IgD-negative memory B cell (primary cell): ENCODE measurements around the gene MED12L. TPM values are rescaled to one million over a fixed set of nuclear protein-coding genes. Genes with fewer than 3 reads are reported as not detected.
A peak's percentile ranks its signal among the peaks of the same experiment; 100 is the strongest.

ENCODE experiments used
- H3K27ac Mint-ChIP-seq, 3 donors: one replicate each; pipeline ENCODE4 v1.8.0; 2020 to 2022; ENCODE audit warnings: mild to moderate bottlenecking in 3 of 3, mixed read lengths in 3 of 3, moderate library complexity in 1 of 3
- H3K27me3 Mint-ChIP-seq: one replicate; pipeline ENCODE4 v1.8.0; 2021; ENCODE audit warnings: mixed read lengths
- H3K36me3 Mint-ChIP-seq: one replicate; pipeline ENCODE4 v1.8.0; 2020; ENCODE audit warnings: mild to moderate bottlenecking, mixed read lengths
- H3K4me1 Mint-ChIP-seq, 3 donors: one replicate each; pipeline ENCODE4 v1.8.0; 2020 to 2022; ENCODE audit warnings: mixed read lengths in 3 of 3, mild to moderate bottlenecking in 1 of 3
- H3K4me3 Mint-ChIP-seq, 4 donors: one replicate each; pipeline ENCODE4 v1.8.0; 2020 to 2022; ENCODE audit warnings: mild to moderate bottlenecking in 4 of 4, mixed read lengths in 4 of 4, moderate library complexity in 3 of 4
- H3K9me3 Mint-ChIP-seq, 3 donors: one replicate each; pipeline ENCODE4 v1.8.0; 2020 to 2021; ENCODE audit warnings: mixed read lengths in 3 of 3, mild to moderate bottlenecking in 1 of 3
- polyA plus RNA-seq: library from polyadenylated mRNA; unstranded; fragments of 300-500 nt; fragmentation: Illumina TruSeq; gene quantifications from one replicate; pipeline ENCODE4 v1.2.3, GENCODE V29; 2021

Gene MED12L
- polyA plus RNA-seq, 1 donor from 2014 or later: 0.05 TPM

DNA sequence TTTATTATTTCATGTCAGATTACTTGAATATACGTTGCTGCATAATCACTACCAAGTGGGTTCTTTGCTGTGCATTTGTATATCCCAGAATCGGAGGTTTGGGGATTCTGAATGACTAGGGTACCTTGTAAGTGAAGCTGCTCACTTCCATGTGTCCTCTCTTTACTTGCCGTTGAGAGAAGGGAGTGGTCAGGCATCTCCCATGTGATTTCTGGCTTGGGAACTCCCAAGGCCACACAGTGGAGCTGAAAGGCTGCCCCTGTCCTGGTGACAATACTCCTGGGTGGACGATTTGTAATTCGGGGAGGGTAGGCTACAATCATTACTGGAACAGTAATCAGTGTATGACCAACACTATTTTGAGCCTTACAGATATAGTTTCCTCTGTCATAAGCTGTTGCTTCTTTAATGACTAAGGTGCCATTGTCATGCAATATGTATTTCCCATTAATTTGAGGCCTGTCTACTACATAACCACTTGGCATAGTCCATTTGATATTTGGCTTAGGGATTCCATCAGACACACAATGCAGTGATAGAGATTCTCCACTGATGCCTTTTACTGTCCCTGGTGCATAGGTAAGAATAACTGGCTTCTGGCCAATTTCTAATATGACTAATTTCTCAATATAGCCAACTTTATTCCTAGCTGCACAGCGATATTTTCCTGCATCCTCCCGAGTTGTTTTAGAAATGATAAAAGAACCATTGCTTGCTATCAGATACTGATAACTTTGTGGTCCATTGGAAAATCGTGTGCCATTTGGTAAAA lies 351.4 kb downstream of the MED12L start:
- H3K4me1 Mint-ChIP-seq: peaks cover 2 to 11% (median 7%) of the 10 kb centered on the region in 3 donors
- H3K36me3 Mint-ChIP-seq: no peaks in the 10 kb centered on the region
- H3K27me3 Mint-ChIP-seq: no peaks in the 10 kb centered on the region
- H3K9me3 Mint-ChIP-seq: no peaks in the 10 kb centered on the region
- H3K27ac Mint-ChIP-seq: no peak overlapping the region
- H3K4me3 Mint-ChIP-seq: peak overlapping the region in 1 of 4 donors; percentile 17

DNA sequence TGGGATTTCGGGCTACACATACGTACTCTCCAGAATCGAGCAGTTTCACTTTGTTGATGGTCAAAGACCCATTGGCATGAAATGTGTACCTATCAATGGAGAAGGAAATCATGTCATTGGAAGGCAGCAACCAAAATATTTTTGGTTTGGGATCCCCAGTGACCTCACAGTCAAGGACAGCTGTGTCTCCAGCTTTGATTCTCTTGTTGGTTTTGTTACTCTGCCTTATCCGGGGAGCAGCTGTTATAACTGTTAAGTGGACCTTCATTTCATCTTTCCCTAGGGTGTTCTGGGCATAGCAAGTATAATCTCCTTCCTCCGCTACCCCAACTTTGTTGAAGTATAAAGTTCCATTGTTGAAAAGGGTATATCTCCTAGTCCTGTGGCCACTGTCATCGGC lies 352.4 kb downstream of the MED12L start:
- peaks cover 2 to 9% (median 7%) of the 10 kb centered on the region in 3 donors for H3K4me1 Mint-ChIP-seq
- H3K27me3 Mint-ChIP-seq: no peaks in the 10 kb centered on the region
- no peak overlapping the region for H3K4me3 Mint-ChIP-seq
- H3K9me3 Mint-ChIP-seq: no peaks in the 10 kb centered on the region
- no peak overlapping the region for H3K27ac Mint-ChIP-seq
- no peaks in the 10 kb centered on the region for H3K36me3 Mint-ChIP-seq

DNA sequence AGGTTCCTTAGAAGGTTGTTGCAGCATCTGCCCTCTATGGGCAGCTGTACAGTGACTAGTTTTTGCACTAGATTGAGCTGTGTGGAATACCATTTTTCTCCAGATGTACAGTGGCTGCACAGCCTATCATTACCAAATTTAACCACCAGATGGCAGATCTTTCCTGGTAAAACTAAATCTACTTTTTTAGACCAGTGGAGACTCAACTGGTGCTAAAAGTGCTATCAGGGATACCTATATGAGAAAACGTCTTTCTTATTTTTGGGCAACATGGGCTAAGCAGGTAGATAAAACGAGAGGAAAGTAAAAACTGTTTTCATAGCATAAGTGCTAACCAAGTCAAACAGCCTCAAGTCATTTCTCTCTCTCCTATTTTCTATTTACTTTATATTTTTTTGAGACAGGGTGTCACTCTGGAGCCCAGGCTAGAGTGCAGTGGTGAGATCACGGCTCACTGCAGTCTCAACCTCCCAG lies 354.2 kb downstream of the MED12L start:
- Mint-ChIP-seq H3K4me1 (peaks cover under 1 to 3% (median 1%) of the 10 kb centered on the region in 3 donors), H3K27ac (no peak overlapping the region), H3K27me3 (no peaks in the 10 kb centered on the region), H3K36me3 (no peaks in the 10 kb centered on the region), H3K9me3 (no peaks in the 10 kb centered on the region), H3K4me3 (no peak overlapping the region)

DNA sequence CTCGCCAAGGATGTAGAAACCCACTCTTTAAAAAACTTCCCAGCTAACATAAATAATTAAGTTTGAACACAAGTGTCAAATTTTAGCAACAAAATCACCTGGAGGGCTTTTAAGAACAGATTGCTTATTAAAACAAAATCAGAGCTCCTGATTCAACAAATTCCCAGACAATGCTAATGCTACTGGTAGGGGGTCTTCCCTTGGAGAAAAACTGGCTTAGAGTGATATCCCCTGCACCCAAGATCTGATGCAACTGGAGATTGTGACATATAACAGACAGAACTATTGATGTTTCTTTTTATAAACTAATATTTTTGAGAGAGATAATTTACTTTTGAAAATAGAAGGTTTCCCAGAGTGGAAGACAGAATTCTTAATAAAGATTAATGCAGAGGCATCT lies 355.5 kb downstream of the MED12L start:
- H3K36me3 Mint-ChIP-seq: no peaks in the 10 kb centered on the region
- no peak overlapping the region for H3K27ac Mint-ChIP-seq
- no peak overlapping the region for H3K4me3 Mint-ChIP-seq
- peaks cover 0 to 1% (median 0%) of the 10 kb centered on the region in 3 donors for H3K9me3 Mint-ChIP-seq
- no peaks in the 10 kb centered on the region for H3K4me1 Mint-ChIP-seq
- no peaks in the 10 kb centered on the region for H3K27me3 Mint-ChIP-seq

DNA sequence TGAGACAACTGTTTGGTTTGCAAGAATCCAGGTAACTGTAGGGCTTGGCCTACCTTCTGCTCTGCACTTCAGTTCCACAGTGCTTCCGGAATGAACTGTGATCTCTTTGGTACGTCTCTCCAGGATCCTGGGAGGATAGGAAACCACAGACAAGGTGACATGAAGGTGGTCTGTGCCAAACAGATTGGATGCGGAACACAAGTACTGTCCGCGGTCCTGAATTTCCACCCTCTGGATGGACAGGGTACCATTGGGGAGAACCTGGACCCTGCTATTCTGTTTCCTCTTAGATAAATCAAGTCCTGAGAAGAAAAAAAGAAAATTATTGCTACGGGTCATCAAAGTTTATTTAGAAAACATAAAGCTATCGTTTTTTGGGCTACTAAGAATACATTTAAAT lies 358.1 kb downstream of the MED12L start:
- H3K27me3 Mint-ChIP-seq: peaks cover 2% of the 10 kb centered on the region

DNA sequence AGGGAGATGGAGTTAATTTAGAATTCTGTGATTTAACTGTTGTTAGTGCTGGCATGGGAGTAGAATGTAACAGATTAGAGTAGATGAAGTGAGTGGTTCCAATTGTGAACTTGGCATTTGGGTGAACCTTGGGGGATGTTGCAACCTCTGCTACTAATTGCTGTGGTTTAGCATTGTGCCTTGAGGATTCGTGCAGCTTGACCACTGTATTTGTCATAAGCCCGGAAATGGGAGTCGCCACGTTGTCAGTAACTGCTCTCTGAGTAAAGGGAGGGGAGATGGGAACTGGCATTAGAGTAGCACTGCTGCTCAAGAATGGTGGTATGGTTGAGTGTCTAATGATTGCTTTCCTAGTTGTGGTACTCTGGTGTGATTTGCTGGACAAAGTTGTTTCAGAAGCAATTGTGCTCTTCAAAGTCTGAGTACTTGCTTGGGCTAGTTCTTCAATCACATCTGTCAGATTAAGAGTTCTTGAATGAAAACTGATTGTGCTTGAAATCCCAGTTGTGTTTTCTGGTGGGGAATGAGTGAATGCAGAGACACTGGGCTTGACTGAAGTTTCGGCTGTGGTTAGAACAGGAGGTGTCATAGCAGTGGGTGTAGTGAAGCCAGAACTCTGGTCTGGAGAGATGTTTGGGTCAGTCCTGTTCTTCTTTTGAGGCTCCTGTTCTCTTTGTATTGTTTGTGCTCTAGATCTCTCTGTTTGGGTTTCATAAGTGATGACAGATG lies 360.0 kb downstream of the MED12L start:
- H3K27ac Mint-ChIP-seq: peak overlapping the region in 1 of 3 donors; percentile 18
- H3K4me1 Mint-ChIP-seq: no peaks in the 10 kb centered on the region
- H3K36me3 Mint-ChIP-seq: peaks cover 4% of the 10 kb centered on the region
- H3K4me3 Mint-ChIP-seq: no peak overlapping the region
- peaks cover 0 to 2% (median 1%) of the 10 kb centered on the region in 3 donors for H3K9me3 Mint-ChIP-seq
- peaks cover 4% of the 10 kb centered on the region for H3K27me3 Mint-ChIP-seq

More for the DNA sequence above, 358.1 kb downstream of the MED12L start:
- no peaks in the 10 kb centered on the region for H3K4me1 Mint-ChIP-seq
- no peak overlapping the region for H3K4me3 Mint-ChIP-seq
- H3K9me3 Mint-ChIP-seq: peaks cover 0 to 2% (median 1%) of the 10 kb centered on the region in 3 donors
- no peaks in the 10 kb centered on the region for H3K36me3 Mint-ChIP-seq
- no peak overlapping the region for H3K27ac Mint-ChIP-seq

- H3K36me3 Mint-ChIP-seq: peaks cover 4% of the 10 kb centered on the region
- H3K9me3 Mint-ChIP-seq: peaks cover 0 to 2% (median 1%) of the 10 kb centered on the region in 3 donors
- peaks cover 4% of the 10 kb centered on the region for H3K27me3 Mint-ChIP-seq
- H3K4me3 Mint-ChIP-seq: no peak overlapping the region
- peak overlapping the region in 1 of 3 donors; percentile 18 for H3K27ac Mint-ChIP-seq
- H3K4me1 Mint-ChIP-seq: no peaks in the 10 kb centered on the region
Observed at GRCh38 chr3:151446002-151446340, 360.5 kb downstream of the MED12L start.

DNA sequence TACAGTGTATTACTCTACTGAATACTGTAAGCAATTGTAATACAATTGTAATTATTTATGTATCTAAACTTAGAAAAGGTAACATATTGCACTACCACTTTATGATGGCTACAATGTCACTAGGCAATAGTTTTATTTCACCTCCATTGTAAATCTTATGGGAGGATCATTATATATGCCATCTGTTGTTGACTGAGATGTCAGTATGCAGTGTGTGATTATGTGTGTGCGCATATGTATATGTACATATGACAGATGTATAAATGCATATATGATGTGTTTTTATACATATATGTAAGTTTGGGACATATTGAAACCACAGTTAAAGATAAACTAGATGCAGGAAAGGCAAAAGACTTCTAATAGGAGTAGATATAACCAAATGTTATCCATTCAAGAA lies 366.9 kb downstream of the MED12L start:
- H3K27me3 Mint-ChIP-seq: peaks cover 4% of the 10 kb centered on the region
- no peaks in the 10 kb centered on the region for H3K9me3 Mint-ChIP-seq
- H3K27ac Mint-ChIP-seq: no peak overlapping the region
- H3K4me3 Mint-ChIP-seq: peak overlapping the region in 1 of 4 donors; percentile 26
- peaks cover 4% of the 10 kb centered on the region for H3K36me3 Mint-ChIP-seq
- peaks cover 0 to 2% (median 0%) of the 10 kb centered on the region in 3 donors for H3K4me1 Mint-ChIP-seq

GRCh38 chr3:151452841-151453240 lies 367.4 kb downstream of the MED12L start:
- Mint-ChIP-seq H3K4me3 (peak overlapping the region in 1 of 4 donors; percentile 26), H3K27me3 (peaks cover 3% of the 10 kb centered on the region), H3K4me1 (peaks cover 0 to 2% (median 0%) of the 10 kb centered on the region in 3 donors), H3K9me3 (no peaks in the 10 kb centered on the region), H3K36me3 (peaks cover 4% of the 10 kb centered on the region), H3K27ac (no peak overlapping the region)

DNA sequence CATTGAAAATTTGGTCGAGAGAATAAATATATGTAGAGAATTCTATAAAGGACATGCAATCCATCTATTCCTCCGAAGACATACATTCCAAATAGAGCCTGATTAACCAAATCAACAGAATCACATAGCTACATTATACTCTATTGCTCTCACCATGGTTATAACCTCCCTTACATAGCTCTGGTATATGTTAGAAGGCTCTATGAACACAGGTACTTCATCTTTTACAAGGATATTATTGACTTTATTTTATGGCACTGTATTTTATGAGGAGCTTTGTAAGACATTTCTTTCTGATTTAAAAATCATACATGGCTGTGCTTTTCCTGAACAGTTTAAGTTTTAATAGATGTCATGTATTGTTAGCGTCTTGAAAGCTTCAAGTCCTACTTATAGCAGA lies 370.6 kb downstream of the MED12L start:
- Mint-ChIP-seq H3K27ac (no peak overlapping the region), H3K4me1 (peaks cover 0 to 5% (median 1%) of the 10 kb centered on the region in 3 donors), H3K9me3 (no peaks in the 10 kb centered on the region), H3K4me3 (no peak overlapping the region), H3K27me3 (peaks cover 11% of the 10 kb centered on the region), H3K36me3 (no peaks in the 10 kb centered on the region)

- Mint-ChIP-seq H3K4me3 (no peak overlapping the region), H3K27ac (no peak overlapping the region), H3K4me1 (peaks cover 1 to 3% (median 3%) of the 10 kb centered on the region in 3 donors), H3K9me3 (no peaks in the 10 kb centered on the region), H3K27me3 (peaks cover 17% of the 10 kb centered on the region), H3K36me3 (no peaks in the 10 kb centered on the region)
Observed at GRCh38 chr3:151459358-151459757, 373.9 kb downstream of the MED12L start.

DNA sequence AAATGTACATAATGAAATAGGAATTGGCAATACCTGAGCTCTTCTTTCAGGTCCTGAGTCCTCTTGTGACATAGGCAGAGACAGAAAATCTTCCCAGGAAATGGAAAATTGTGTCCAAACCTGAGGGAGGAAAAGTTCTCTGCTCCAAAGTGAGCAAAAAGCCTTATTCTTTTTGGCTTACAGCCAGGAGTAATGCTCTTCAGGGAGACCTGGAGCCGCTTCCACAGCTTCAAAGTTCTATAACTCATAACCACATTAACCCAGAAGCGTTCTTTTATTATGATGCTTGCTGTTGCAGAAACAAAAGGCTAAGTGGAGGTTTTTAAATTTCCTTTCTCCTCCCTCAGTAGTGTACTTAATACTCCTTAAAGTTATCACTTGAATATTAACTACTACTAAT lies 374.8 kb downstream of the MED12L start:
- Mint-ChIP-seq H3K9me3 (no peaks in the 10 kb centered on the region), H3K4me1 (peaks cover 1 to 3% (median 3%) of the 10 kb centered on the region in 3 donors), H3K27ac (no peak overlapping the region), H3K27me3 (peaks cover 17% of the 10 kb centered on the region), H3K4me3 (peak overlapping the region in 2 of 4 donors; percentile 39 to 60), H3K36me3 (no peaks in the 10 kb centered on the region)

DNA sequence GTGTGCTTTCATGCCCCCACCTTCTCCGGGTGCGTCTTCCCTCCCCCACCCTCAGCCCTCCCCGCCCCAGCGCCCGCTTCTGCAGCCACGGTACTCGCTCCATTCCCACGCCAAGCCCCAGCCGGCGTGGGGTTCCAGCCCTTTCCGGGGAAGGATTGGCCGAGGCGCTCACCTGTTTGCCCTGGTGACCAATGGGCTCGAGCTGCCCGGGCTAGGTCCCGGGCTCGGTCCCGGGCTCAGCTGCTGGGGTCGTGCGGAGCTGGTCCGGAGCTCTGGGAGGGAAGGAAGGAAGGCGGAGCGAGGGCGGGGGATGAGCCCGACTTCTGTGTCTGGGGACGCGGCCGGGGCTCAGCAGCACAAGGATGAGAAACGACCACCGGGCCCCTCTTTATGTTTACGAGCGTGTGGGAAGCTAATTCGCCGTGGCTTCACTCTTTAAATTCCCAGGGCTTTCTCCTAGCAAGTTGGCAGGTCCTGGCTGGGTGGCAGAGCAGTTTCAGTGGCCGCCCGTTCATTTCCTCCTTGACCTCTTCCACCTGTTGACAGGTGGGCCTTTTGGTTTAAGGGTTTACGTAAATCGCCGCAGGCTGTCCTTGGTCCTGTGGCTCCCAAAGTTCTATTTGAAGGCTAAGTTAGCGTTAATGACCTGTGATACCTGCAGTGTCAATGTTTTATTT lies 375.4 kb downstream of the MED12L start, which contains the start of gene IGSF10:
Gene IGSF10, minus strand, starts transcription at position 288 of the 677 bp plus-strand sequence. CDS start 2,352 bp downstream, outside the sequence.
- H3K9me3 Mint-ChIP-seq: no peaks in the 10 kb centered on the region
- H3K4me3 Mint-ChIP-seq: peak within 1 kb of the TSS in 3 of 4 donors; percentile 47 to 69 (median 60)
- H3K4me1 Mint-ChIP-seq: peaks cover 1 to 3% (median 3%) of the 10 kb centered on the region in 3 donors
- H3K36me3 Mint-ChIP-seq: no peaks in the 10 kb centered on the region
- H3K27ac Mint-ChIP-seq: no peak within 1 kb of the TSS
- peaks cover 17% of the 10 kb centered on the region for H3K27me3 Mint-ChIP-seq

GRCh38 chr3:151462278-151462780 lies 376.9 kb downstream of the MED12L start:
- Mint-ChIP-seq H3K27ac (no peak overlapping the region), H3K27me3 (peaks cover 17% of the 10 kb centered on the region), H3K4me3 (no peak overlapping the region), H3K36me3 (no peaks in the 10 kb centered on the region), H3K9me3 (no peaks in the 10 kb centered on the region), H3K4me1 (peaks cover 4 to 9% (median 7%) of the 10 kb centered on the region in 3 donors)
